WTC11 (cell line): Measurements from ENCODE around the gene ACSL1. TPM values are rescaled to one million over a fixed set of nuclear protein-coding genes. Genes with fewer than 3 reads are reported as not detected.

ENCODE experiments used
- ATAC-seq: fragments of 200-7000 bp; cut with Tn5 transposase; 2 replicates; pipeline ENCODE4 v1.10.0; 2021; ENCODE audit warnings: mild to moderate bottlenecking, moderate library complexity
- CTCF ChIA-PET: fragments of 300-600 bp; sonication (Branson Sonifier 250); formaldehyde crosslinking; loops from one replicate; lab custom pipeline; 2021; ENCODE audit warnings: antibody characterized with exemption; lab: Charles Lee
- POLR2A ChIA-PET: fragments of 350-600 bp; sonication (Branson Sonifier 250); formaldehyde crosslinking; loops from one replicate; lab custom pipeline; 2021; ENCODE audit warnings: antibody characterized with exemption; lab: Charles Lee
- DNase-seq: peaks from one replicate; pipeline ENCODE4 v3.0.0; 2021; ENCODE audit warnings: low spot score
- H3K27ac Mint-ChIP-seq: 2 replicates; pipeline ENCODE4 v1.8.0; 2021; ENCODE audit warnings: mixed read lengths
- H3K27me3 Mint-ChIP-seq: 2 replicates; pipeline ENCODE4 v1.8.0; 2021; ENCODE audit warnings: low read depth, mild to moderate bottlenecking, moderate library complexity, mixed read lengths
- H3K36me3 Mint-ChIP-seq: 2 replicates; pipeline ENCODE4 v1.8.0; 2021; ENCODE audit warnings: mixed read lengths
- H3K4me1 Mint-ChIP-seq: 2 replicates; pipeline ENCODE4 v1.8.0; 2022; ENCODE audit warnings: mixed read lengths
- H3K4me3 Mint-ChIP-seq: 2 replicates; pipeline ENCODE4 v1.8.0; 2021; ENCODE audit warnings: mild to moderate bottlenecking, moderate library complexity, mixed read lengths
- H3K9me3 Mint-ChIP-seq: 2 replicates; pipeline ENCODE4 v1.8.0; 2021; ENCODE audit warnings: mixed read lengths
- FOXJ3 ChIP-seq: sonication (generic); formaldehyde crosslinking; IDR thresholded peaks from 2 replicates; pipeline ENCODE4 v1.9.0; 2021; ENCODE audit warnings: missing genetic modification reagents, mild to moderate bottlenecking, borderline replicate concordance
- GRHL2 ChIP-seq: fragments of 250-450 bp; sonication (Bioruptor Pico); IDR thresholded peaks from 2 replicates; pipeline ENCODE4 v1.8.0; 2022; ENCODE audit warnings: mild to moderate bottlenecking, moderate library complexity; ENCODE audit not compliant: insufficient replicate concordance, severe bottlenecking
- IRF2 ChIP-seq: sonication (generic); formaldehyde crosslinking; IDR thresholded peaks from 2 replicates; pipeline ENCODE4 v1.8.0; 2022; ENCODE audit warnings: low read depth, missing genetic modification reagents, borderline replicate concordance
- JAZF1 ChIP-seq: fragments of 250-450 bp; sonication (Bioruptor Pico); IDR thresholded peaks from 2 replicates; pipeline ENCODE4 v1.9.0; 2021; ENCODE audit warnings: moderate library complexity, mild to moderate bottlenecking, inconsistent platforms
- MXD4 ChIP-seq: fragments of 250-450 bp; sonication (Bioruptor Pico); IDR thresholded peaks from 2 replicates; pipeline ENCODE4 v1.8.0; 2021; ENCODE audit warnings: mild to moderate bottlenecking, moderate library complexity, borderline replicate concordance
- NFE2L1 ChIP-seq: sonication (generic); formaldehyde crosslinking; IDR thresholded peaks from 2 replicates; pipeline ENCODE4 v1.8.1; 2023; ENCODE audit warnings: missing genetic modification reagents
- OVOL2 ChIP-seq: fragments of 250-450 bp; sonication (Bioruptor Pico); IDR thresholded peaks from 2 replicates; pipeline ENCODE4 v1.9.0; 2021; ENCODE audit warnings: mild to moderate bottlenecking, borderline replicate concordance
- SMAD4 ChIP-seq: sonication (generic); formaldehyde crosslinking; IDR thresholded peaks from 2 replicates; pipeline ENCODE4 v1.8.0; 2022; ENCODE audit warnings: mild to moderate bottlenecking, missing genetic modification reagents
- SOX15 ChIP-seq: fragments of 250-450 bp; sonication (Bioruptor Pico); IDR thresholded peaks from 2 replicates; pipeline ENCODE4 v1.9.0; 2021; ENCODE audit warnings: mild to moderate bottlenecking
- ZNF121 ChIP-seq: sonication (generic); formaldehyde crosslinking; IDR thresholded peaks from 2 replicates; pipeline ENCODE4 v1.8.0; 2023; ENCODE audit warnings: missing genetic modification reagents
- ZNF232 ChIP-seq: sonication (generic); formaldehyde crosslinking; IDR thresholded peaks from 2 replicates; pipeline ENCODE4 v1.8.0; 2022; ENCODE audit warnings: mild to moderate bottlenecking, missing genetic modification reagents
- ZNF396 ChIP-seq: fragments of 250-450 bp; sonication (Bioruptor Pico); IDR thresholded peaks from 2 replicates; pipeline ENCODE4 v1.8.0; 2021; ENCODE audit warnings: mild to moderate bottlenecking, moderate library complexity, borderline replicate concordance
- ZNF671 ChIP-seq: fragments of 250-450 bp; sonication (Bioruptor Pico); IDR thresholded peaks from 2 replicates; pipeline ENCODE4 v1.8.0; 2021; ENCODE audit warnings: mild to moderate bottlenecking
- total RNA-seq: library from RNA; stranded (reverse); gene quantifications from 3 replicates; pipeline ENCODE4 v1.2.3, GENCODE V29; 2021
- TF ChIP-seq, protein P1 (sequence below): fragments of 250-450 bp; sonication (Bioruptor Pico); IDR thresholded peaks from 2 replicates; pipeline ENCODE4 v1.9.0; 2021; ENCODE audit warnings: mild to moderate bottlenecking
- TF ChIP-seq, protein P2 (sequence below): fragments of 200-600 bp; IDR thresholded peaks from 2 replicates; pipeline ENCODE4 v1.8.0; 2022; ENCODE audit warnings: antibody characterized with exemption
- TF ChIP-seq, protein P3 (sequence below): fragments of 250-450 bp; sonication (Bioruptor Pico); conservative IDR thresholded peaks from 2 replicates; pipeline ENCODE4 v1.9.0; 2021; ENCODE audit warnings: mild to moderate bottlenecking
- TF ChIP-seq, protein P4 (sequence below): sonication (generic); formaldehyde crosslinking; IDR thresholded peaks from 2 replicates; pipeline ENCODE4 v1.8.1; 2022; ENCODE audit warnings: low read depth, mild to moderate bottlenecking, moderate library complexity, missing genetic modification reagents, borderline replicate concordance
- TF ChIP-seq, protein P5 (sequence below): sonication (generic); formaldehyde crosslinking; IDR thresholded peaks from 2 replicates; pipeline ENCODE4 v1.8.1; 2022; ENCODE audit warnings: mild to moderate bottlenecking, moderate library complexity, missing genetic modification reagents
- TF ChIP-seq, protein P6 (sequence below): sonication (generic); formaldehyde crosslinking; IDR thresholded peaks from 2 replicates; pipeline ENCODE4 v1.8.0; 2022; ENCODE audit warnings: mild to moderate bottlenecking, missing genetic modification reagents

The ACSL1 gene
- total RNA-seq, 1 experiment from 2014 or later = 6.6 TPM

DNA sequence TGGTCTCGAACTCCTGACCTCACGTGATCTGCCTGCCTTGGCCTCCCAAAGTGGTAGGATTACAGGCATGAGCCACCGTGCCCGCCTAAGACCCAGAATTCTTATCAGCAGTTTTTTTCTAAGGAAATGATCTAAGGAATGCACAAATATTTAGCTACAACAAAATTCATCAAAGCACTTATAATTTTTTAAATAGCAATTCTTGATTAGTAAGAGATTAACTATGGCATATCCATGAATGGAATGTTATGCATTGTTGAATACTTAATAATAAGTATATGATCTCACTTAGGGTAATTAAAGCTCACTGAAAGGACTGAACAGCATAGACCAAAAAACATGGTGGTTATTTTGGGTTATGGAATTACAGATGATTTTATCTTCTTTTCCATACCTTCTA lies 110.2 kb downstream of the ACSL1 start:
- no peaks in the 10 kb centered on the region for H3K4me1 Mint-ChIP-seq
- ChIA-PET POLR2A (no interaction called here), CTCF (interaction anchor here (0.6 kb wide), 1 partner anchor 19 kb away, joined by 4 read pairs; no protein-coding TSS in a partner anchor)
- no peak overlapping the region for H3K4me3 Mint-ChIP-seq
- TF ChIP-seq NFE2L1 = no peak
- no peak for TF ChIP-seq SMAD4 (CRISPR knock-in tag)
- TF ChIP-seq, protein P1, sequence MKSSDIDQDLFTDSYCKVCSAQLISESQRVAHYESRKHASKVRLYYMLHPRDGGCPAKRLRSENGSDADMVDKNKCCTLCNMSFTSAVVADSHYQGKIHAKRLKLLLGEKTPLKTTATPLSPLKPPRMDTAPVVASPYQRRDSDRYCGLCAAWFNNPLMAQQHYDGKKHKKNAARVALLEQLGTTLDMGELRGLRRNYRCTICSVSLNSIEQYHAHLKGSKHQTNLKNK (CRISPR knock-in tag) = no peak
- TF ChIP-seq, protein P2, sequence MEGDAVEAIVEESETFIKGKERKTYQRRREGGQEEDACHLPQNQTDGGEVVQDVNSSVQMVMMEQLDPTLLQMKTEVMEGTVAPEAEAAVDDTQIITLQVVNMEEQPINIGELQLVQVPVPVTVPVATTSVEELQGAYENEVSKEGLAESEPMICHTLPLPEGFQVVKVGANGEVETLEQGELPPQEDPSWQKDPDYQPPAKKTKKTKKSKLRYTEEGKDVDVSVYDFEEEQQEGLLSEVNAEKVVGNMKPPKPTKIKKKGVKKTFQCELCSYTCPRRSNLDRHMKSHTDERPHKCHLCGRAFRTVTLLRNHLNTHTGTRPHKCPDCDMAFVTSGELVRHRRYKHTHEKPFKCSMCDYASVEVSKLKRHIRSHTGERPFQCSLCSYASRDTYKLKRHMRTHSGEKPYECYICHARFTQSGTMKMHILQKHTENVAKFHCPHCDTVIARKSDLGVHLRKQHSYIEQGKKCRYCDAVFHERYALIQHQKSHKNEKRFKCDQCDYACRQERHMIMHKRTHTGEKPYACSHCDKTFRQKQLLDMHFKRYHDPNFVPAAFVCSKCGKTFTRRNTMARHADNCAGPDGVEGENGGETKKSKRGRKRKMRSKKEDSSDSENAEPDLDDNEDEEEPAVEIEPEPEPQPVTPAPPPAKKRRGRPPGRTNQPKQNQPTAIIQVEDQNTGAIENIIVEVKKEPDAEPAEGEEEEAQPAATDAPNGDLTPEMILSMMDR = no peak
- TF ChIP-seq, protein P3, sequence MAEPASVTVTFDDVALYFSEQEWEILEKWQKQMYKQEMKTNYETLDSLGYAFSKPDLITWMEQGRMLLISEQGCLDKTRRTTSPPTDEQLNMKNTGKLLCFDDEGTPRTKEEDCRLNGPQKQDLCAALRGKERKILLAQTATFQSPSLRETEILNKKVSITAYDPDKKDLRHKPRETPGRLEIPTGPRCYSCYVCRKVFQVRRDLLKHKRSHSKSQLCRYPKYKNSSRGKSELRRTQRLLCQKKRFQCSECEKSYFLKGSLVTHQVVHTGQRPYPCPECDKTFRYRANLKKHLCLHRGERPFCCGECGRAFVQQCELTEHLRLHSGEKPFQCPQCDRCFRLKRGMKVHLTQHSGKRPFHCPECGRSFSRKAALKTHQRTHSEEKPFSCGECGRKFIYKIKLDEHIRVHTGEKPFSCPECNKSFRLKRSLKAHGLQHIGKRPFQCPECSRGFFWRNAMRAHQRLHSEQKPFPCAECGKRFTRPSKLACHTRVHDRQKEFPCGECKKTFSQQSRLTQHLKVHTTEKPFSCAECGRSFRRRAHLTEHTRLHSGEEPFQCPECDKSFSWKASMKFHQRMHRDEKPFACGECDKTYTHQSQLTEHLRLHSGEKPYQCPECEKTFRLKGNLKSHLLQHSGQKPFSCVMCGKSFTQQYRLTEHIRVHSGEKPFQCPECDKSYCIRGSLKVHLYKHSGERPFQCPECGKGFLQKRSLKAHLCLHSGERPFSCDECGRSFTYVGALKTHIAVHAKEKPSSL = no peak
- no peak for TF ChIP-seq JAZF1
- TF ChIP-seq OVOL2 (CRISPR knock-in tag) = no peak
- TF ChIP-seq, protein P4, sequence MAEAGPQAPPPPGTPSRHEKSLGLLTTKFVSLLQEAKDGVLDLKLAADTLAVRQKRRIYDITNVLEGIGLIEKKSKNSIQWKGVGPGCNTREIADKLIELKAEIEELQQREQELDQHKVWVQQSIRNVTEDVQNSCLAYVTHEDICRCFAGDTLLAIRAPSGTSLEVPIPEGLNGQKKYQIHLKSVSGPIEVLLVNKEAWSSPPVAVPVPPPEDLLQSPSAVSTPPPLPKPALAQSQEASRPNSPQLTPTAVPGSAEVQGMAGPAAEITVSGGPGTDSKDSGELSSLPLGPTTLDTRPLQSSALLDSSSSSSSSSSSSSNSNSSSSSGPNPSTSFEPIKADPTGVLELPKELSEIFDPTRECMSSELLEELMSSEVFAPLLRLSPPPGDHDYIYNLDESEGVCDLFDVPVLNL (CRISPR knock-in tag) = no peak
- no peak for TF ChIP-seq ZNF671 (CRISPR knock-in tag)
- no peak for TF ChIP-seq IRF2 (CRISPR knock-in tag)
- no peak for TF ChIP-seq FOXJ3 (CRISPR knock-in tag)
- TF ChIP-seq ZNF232 (CRISPR knock-in tag) = no peak
- TF ChIP-seq ZNF396 (CRISPR knock-in tag) = no peak
- TF ChIP-seq, protein P5, sequence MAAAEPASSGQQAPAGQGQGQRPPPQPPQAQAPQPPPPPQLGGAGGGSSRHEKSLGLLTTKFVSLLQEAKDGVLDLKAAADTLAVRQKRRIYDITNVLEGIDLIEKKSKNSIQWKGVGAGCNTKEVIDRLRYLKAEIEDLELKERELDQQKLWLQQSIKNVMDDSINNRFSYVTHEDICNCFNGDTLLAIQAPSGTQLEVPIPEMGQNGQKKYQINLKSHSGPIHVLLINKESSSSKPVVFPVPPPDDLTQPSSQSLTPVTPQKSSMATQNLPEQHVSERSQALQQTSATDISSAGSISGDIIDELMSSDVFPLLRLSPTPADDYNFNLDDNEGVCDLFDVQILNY (CRISPR knock-in tag) = no peak
- no peak for TF ChIP-seq SOX15 (CRISPR knock-in tag)
- H3K27me3 Mint-ChIP-seq = no peaks in the 10 kb centered on the region
- no peak for DNase-seq
- H3K9me3 Mint-ChIP-seq = no peaks in the 10 kb centered on the region
- no peak for ATAC-seq
- no peak overlapping the region for H3K27ac Mint-ChIP-seq
- H3K36me3 Mint-ChIP-seq = peaks cover 73% of the 10 kb centered on the region

DNA sequence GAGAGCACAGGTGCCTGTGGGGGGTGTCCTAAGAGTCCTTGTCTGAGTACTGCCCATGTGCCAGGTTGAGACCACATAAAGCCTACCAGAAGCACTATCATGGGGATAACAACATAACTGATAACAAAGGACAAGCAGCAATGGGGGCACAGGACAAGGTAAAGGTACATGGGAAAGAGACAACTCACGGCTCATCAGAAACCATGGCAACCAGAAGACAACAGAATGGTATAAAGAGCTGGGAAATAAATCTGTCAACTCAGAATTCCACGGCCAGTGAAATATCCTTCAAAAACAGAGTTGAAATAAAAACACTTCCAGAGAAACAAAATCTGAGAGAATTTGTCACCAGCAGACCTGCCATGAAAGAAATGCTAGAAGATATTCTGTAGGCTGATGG lies 111.9 kb downstream of the ACSL1 start:
- Mint-ChIP-seq H3K27ac (no peak overlapping the region), H3K36me3 (peaks cover 74% of the 10 kb centered on the region), H3K27me3 (no peaks in the 10 kb centered on the region), H3K4me1 (no peaks in the 10 kb centered on the region), H3K9me3 (no peaks in the 10 kb centered on the region), H3K4me3 (no peak overlapping the region)
- no peak for DNase-seq
- no peak for ATAC-seq
- POLR2A ChIA-PET = no interaction called here
- TF ChIP-seq MXD4 = no peak
- TF ChIP-seq ZNF121 (CRISPR knock-in tag) = no peak
- TF ChIP-seq, protein P1 (CRISPR knock-in tag) = no peak
- TF ChIP-seq, protein P2 = no peak
- TF ChIP-seq, protein P6, sequence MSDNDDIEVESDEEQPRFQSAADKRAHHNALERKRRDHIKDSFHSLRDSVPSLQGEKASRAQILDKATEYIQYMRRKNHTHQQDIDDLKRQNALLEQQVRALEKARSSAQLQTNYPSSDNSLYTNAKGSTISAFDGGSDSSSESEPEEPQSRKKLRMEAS (CRISPR knock-in tag) = no peak
- TF ChIP-seq GRHL2 (CRISPR knock-in tag) = no peak
- CTCF ChIA-PET = no interaction called here
